Activated CD4-positive, alpha-beta T cell treated with anti-CD3 and anti-CD28 coated beads for 36 hours (primary cell): Measurements from ENCODE around the gene DCAF11. TPM values are rescaled to one million over a fixed set of nuclear protein-coding genes. Genes with fewer than 3 reads are reported as not detected.

Experiments used
- ATAC-seq: fragments of 200-7000 bp; cut with Tn5 transposase; one replicate; pipeline ENCODE4 v1.10.0; 2021; ENCODE audit warnings: mild to moderate bottlenecking, moderate library complexity
- CTCF ChIA-PET: fragments of 350-600 bp; sonication (Branson Sonifier 250); formaldehyde crosslinking; loops from one replicate; lab custom pipeline; 2021; ENCODE audit warnings: antibody characterized with exemption; lab: Charles Lee
- POLR2A ChIA-PET: fragments of 350-600 bp; sonication (Branson Sonifier 250); formaldehyde crosslinking; loops from one replicate; lab custom pipeline; 2021; ENCODE audit warnings: antibody characterized with exemption, inconsistent platforms; lab: Charles Lee
- DNase-seq: peaks from one replicate; pipeline ENCODE4 v3.0.0-alpha.2; 2020
- H3K27ac Mint-ChIP-seq: one replicate; pipeline ENCODE4 v1.8.0; 2021; ENCODE audit warnings: mixed read lengths
- H3K27me3 Mint-ChIP-seq: one replicate; pipeline ENCODE4 v1.8.0; 2021; ENCODE audit warnings: mixed read lengths
- H3K36me3 Mint-ChIP-seq: one replicate; pipeline ENCODE4 v1.8.0; 2021; ENCODE audit warnings: low read depth, mixed read lengths
- H3K4me1 Mint-ChIP-seq: one replicate; pipeline ENCODE4 v1.8.0; 2021; ENCODE audit warnings: mixed read lengths
- H3K4me3 Mint-ChIP-seq: one replicate; pipeline ENCODE4 v1.8.0; 2021; ENCODE audit warnings: mild to moderate bottlenecking, moderate library complexity, mixed read lengths
- H3K9me3 Mint-ChIP-seq: one replicate; pipeline ENCODE4 v1.8.0; 2021; ENCODE audit warnings: low read depth, mixed read lengths
- intact Hi-C, 2 experiments: fragments of 100-400 bp; cut with DNase I in 1 of 2; cut with micrococcal nuclease in 1 of 2; formaldehyde crosslinking; loops; one replicate each; pipeline versions ENCODE4 v1.14.2 to v1.15.1; 2022 to 2024; cut with DNase I, micrococcal nuclease
- microRNA-seq: library from miRNA; unstranded; fragments of <30 nt; microRNA quantifications from one replicate; pipeline ENCODE4 v1.2.0, GENCODE V29; 2021; ENCODE audit warnings: borderline replicate concordance
- total RNA-seq, 2 experiments: library from RNA; stranded (reverse); gene quantifications; one replicate each; pipeline ENCODE4 v1.2.3, GENCODE V29; 2021

Gene DCAF11
- total RNA-seq, 2 experiments from 2014 or later, result 74.0 to 86.2 TPM

- H3K9me3 Mint-ChIP-seq, result no peaks in the 10 kb centered on the region
- DNase-seq, result peak; percentile 75
- H3K27ac Mint-ChIP-seq, result peak within 1 kb of the TSS; percentile 69
- H3K27me3 Mint-ChIP-seq, result no peaks in the 10 kb centered on the region
- CTCF ChIA-PET, result interaction anchor here (0.7 to 2.8 kb wide), 2 partner anchors 11 to 612 kb away, joined by 3 to 10 read pairs; partner anchors contain the start of gene IRF9
- POLR2A ChIA-PET, result interaction anchor here (0.6 to 1.5 kb wide), 4 partner anchors 9 to 77 kb away, joined by 4 to 11 read pairs (median 4); partner anchors contain the start of gene IRF9
- peaks cover 31% of the 10 kb centered on the region for H3K4me1 Mint-ChIP-seq
- ATAC-seq, result peak; percentile 81
- H3K4me3 Mint-ChIP-seq, result peak within 1 kb of the TSS; percentile 66
- H3K36me3 Mint-ChIP-seq, result peaks cover 46% of the 10 kb centered on the region
- intact Hi-C loops, result loop anchor here (1.0 to 2.0 kb wide), 2 partner anchors 17 kb away; partner anchors contain the start of gene IPO4 (in 2 of the 2)
Observed at GRCh38 chr14:24171422-24172260, 57.1 kb downstream of the DCAF11 start, which contains the start of gene REC8. REC8 (plus strand) TSS chr14:24172080; CDS start chr14:24172553, 473 bp downstream.

- Mint-ChIP-seq H3K9me3 (no peaks in the 10 kb centered on the region), H3K27me3 (no peaks in the 10 kb centered on the region), H3K36me3 (peaks cover 46% of the 10 kb centered on the region), H3K27ac (no peak overlapping the region), H3K4me1 (peaks cover 27% of the 10 kb centered on the region), H3K4me3 (peak overlapping the region; percentile 47)
- POLR2A ChIA-PET, result interaction anchor here (1.3 to 1.4 kb wide), 2 partner anchors 10 to 11 kb away, joined by 4 to 5 read pairs; partner anchors contain the start of gene IRF9
- ATAC-seq (no peak), DNase-seq (no peak)
- CTCF ChIA-PET, result interaction anchor here (1.4 to 2.8 kb wide), 2 partner anchors 12 to 15 kb away, joined by 4 to 10 read pairs; partner anchors contain the start of genes IPO4 and IRF9
- intact Hi-C loops, result loop anchor here in 1 of 2 experiments (2.0 kb wide), 1 partner anchor 16 kb away; the partner anchor contains the start of gene IPO4
Observed at GRCh38 chr14:24172261-24172860, 57.8 kb downstream of the DCAF11 start.

GRCh38 chr14:24172871-24173281 lies 58.3 kb downstream of the DCAF11 start:
- ATAC-seq (no peak), DNase-seq (no peak)
- Mint-ChIP-seq H3K36me3 (peaks cover 44% of the 10 kb centered on the region), H3K4me3 (no peak overlapping the region), H3K9me3 (no peaks in the 10 kb centered on the region), H3K4me1 (peaks cover 24% of the 10 kb centered on the region), H3K27me3 (no peaks in the 10 kb centered on the region), H3K27ac (no peak overlapping the region)
- ChIA-PET POLR2A (interaction anchor here (1.1 to 1.4 kb wide), 3 partner anchors 8 to 12 kb away, joined by 3 to 5 read pairs (median 4); partner anchors contain the start of gene IRF9), CTCF (interaction anchor here (0.9 to 2.8 kb wide), 3 partner anchors 12 to 82 kb away, joined by 3 to 10 read pairs (median 4); partner anchors contain the start of genes IPO4 and IRF9)
- intact Hi-C loops, result loop anchor here in 1 of 2 experiments (2.0 kb wide), 1 partner anchor 16 kb away; the partner anchor contains the start of gene IPO4

Small RNA genes lying within 50 kb of the gene (microRNA-seq; reads per million reads assigned to microRNA genes)
- gene MIR7703, result not detected

Other genes starting within 250 kb of the DCAF11 start
- 10 to 100 TPM; 32.2 to 36.2 TPM for gene DHRS4, start 161.0 kb upstream of the DCAF11 start, total RNA-seq
- gene DHRS4L2, start 125.8 kb upstream of the DCAF11 start, total RNA-seq, result 10 to 100 TPM; 27.5 to 27.6 TPM
- gene CARMIL3, start 62.8 kb upstream of the DCAF11 start, total RNA-seq, result under 1 TPM; 0.74 to 0.91 TPM
- gene CPNE6, start 43.2 kb upstream of the DCAF11 start, total RNA-seq, result not detected
- gene PCK2, start 20.5 kb upstream of the DCAF11 start, total RNA-seq, result 100 to 1,000 TPM; 101 to 115 TPM
- 1 to 10 TPM; 1.5 to 1.6 TPM for gene NRL, start 172 bp downstream of the DCAF11 start, total RNA-seq
- gene FITM1, start 15.9 kb downstream of the DCAF11 start, total RNA-seq, result under 1 TPM in 1 of 2 experiments, not detected in 1; 0.53 TPM
- gene PSME1, start 21.4 kb downstream of the DCAF11 start, total RNA-seq, result 100 to 1,000 TPM; 414 to 418 TPM
- 10 to 100 TPM; 36.9 to 46.7 TPM for gene EMC9, start 26.8 kb downstream of the DCAF11 start, total RNA-seq
- 100 to 1,000 TPM; 445 to 459 TPM for gene PSME2, start 31.8 kb downstream of the DCAF11 start, total RNA-seq
- 10 to 100 TPM; 73.7 to 98.4 TPM for gene RNF31, start 32.7 kb downstream of the DCAF11 start, total RNA-seq
- 100 to 1,000 TPM; 172 to 209 TPM for gene IRF9, start 46.5 kb downstream of the DCAF11 start, total RNA-seq
- 10 to 100 TPM; 25.6 to 27.7 TPM for gene REC8, start 57.3 kb downstream of the DCAF11 start, total RNA-seq
- gene IPO4, start 74.0 kb downstream of the DCAF11 start, total RNA-seq, result 10 to 100 TPM; 73.4 to 73.7 TPM
- gene TM9SF1, start 80.7 kb downstream of the DCAF11 start, total RNA-seq, result 10 to 100 TPM; 17.0 to 24.4 TPM
- gene TSSK4, start 90.9 kb downstream of the DCAF11 start, total RNA-seq, result under 1 TPM; 0.14 to 0.30 TPM
- gene CHMP4A, start 98.7 kb downstream of the DCAF11 start, total RNA-seq, result 10 to 100 TPM; 48.8 to 73.0 TPM
- gene MDP1, start 101.3 kb downstream of the DCAF11 start, total RNA-seq, result 10 to 100 TPM in 1 of 2 experiments, 1 to 10 TPM in 1; 4.5 to 11.7 TPM
- 100 to 1,000 TPM; 187 to 217 TPM for gene NEDD8, start 117.6 kb downstream of the DCAF11 start, total RNA-seq
- 10 to 100 TPM; 56.7 to 59.6 TPM for gene GMPR2, start 118.2 kb downstream of the DCAF11 start, total RNA-seq
- gene TINF2, start 127.8 kb downstream of the DCAF11 start, total RNA-seq, result 100 to 1,000 TPM in 1 of 2 experiments, 10 to 100 TPM in 1; 87.4 to 108 TPM
- gene TGM1, start 148.4 kb downstream of the DCAF11 start, total RNA-seq, result 1 to 10 TPM; 4.8 to 7.4 TPM
- gene RABGGTA, start 156.8 kb downstream of the DCAF11 start, total RNA-seq, result 10 to 100 TPM; 52.1 to 56.0 TPM
- gene DHRS1, start 185.0 kb downstream of the DCAF11 start, total RNA-seq, result 10 to 100 TPM; 11.7 to 14.6 TPM
- gene NOP9, start 185.1 kb downstream of the DCAF11 start, total RNA-seq, result 10 to 100 TPM; 24.4 to 32.5 TPM
- 10 to 100 TPM; 11.1 to 14.0 TPM for gene CIDEB, start 193.2 kb downstream of the DCAF11 start, total RNA-seq
- gene LTB4R2, start 195.4 kb downstream of the DCAF11 start, total RNA-seq, result 1 to 10 TPM; 7.5 to 9.5 TPM
- 10 to 100 TPM; 10.1 to 14.2 TPM for gene LTB4R, start 196.7 kb downstream of the DCAF11 start, total RNA-seq
- 1 to 10 TPM; 1.4 to 1.8 TPM for gene ADCY4, start 220.3 kb downstream of the DCAF11 start, total RNA-seq
- gene RIPK3, start 225.2 kb downstream of the DCAF11 start, total RNA-seq, result 1 to 10 TPM; 8.9 to 9.4 TPM